GM21526 (cell line): ENCODE results near the gene P2RY2.

Source experiments
- ATAC-seq: cut with Tn5 transposase; IDR thresholded peaks from one replicate; pipeline ENCODE4 v1.9.1; 2021; ENCODE audit warnings: moderate library complexity; ENCODE audit not compliant: unreplicated experiment, low FRiP score

P2RY2 gene

GRCh38 chr11:73281201-73281741 lies 63.2 kb downstream of the P2RY2 start:
- ATAC-seq, result no peak

- ATAC-seq, result no peak
These were observed 63.9 kb downstream of the P2RY2 start for GRCh38 chr11:73281796-73282660.

GRCh38 chr11:73283276-73284000 lies 65.4 kb downstream of the P2RY2 start:
- ATAC-seq, result no peak

GRCh38 chr11:73284106-73284505 lies 66.0 kb downstream of the P2RY2 start:
- no peak for ATAC-seq

GRCh38 chr11:73285721-73286120 lies 67.6 kb downstream of the P2RY2 start:
- ATAC-seq, result no peak
